ENCODE results near the gene LSM3. TPM values are rescaled to one million over a fixed set of nuclear protein-coding genes. Genes with fewer than 3 reads are reported as not detected.

The LSM3 gene
- total and polyA plus RNA-seq, 7 experiments from 2014 or later = 6.0 to 26.2 (median 9.4) TPM

- Histone ChIP-seq H3K36me3 (ENCODE audit: control insufficient read depth in 2 of 3, insufficient read depth in 3 of 3, low read length in 3 of 3) (no peaks in the 10 kb centered on the region), H3K27me3 (ENCODE audit: control insufficient read depth in 2 of 2, insufficient read depth in 2 of 2, low read length in 2 of 2) (no peaks in the 10 kb centered on the region), H3K9me3 (ENCODE audit: control insufficient read depth in 2 of 3, low read length in 3 of 3) (no peaks in the 10 kb centered on the region), H3K4me1 (ENCODE audit: control insufficient read depth in 2 of 2, insufficient read depth in 2 of 2, low read length in 2 of 2) (no peaks in the 10 kb centered on the region), H3K4me3 (ENCODE audit: low read length) (no peak overlapping the region), H3K27ac (ENCODE audit: low read depth, low read length) (no peak overlapping the region)
- CTCF ChIA-PET = no interaction called here
- Mint-ChIP-seq H3K27me3 (peaks cover 3 to 16% (median 12%) of the 10 kb centered on the region in 5 donors), H3K4me1 (peaks cover 0 to 4% (median 0%) of the 10 kb centered on the region in 7 donors), H3K4me3 (no peak overlapping the region), H3K9me3 (peaks cover 0 to 6% (median 0%) of the 10 kb centered on the region in 11 donors), H3K27ac (no peak overlapping the region), H3K36me3 (no peaks in the 10 kb centered on the region)
- POLR2A ChIA-PET = no interaction called here
- intact Hi-C loops (cut with micrococcal nuclease) = no loop called here
- DNase-seq (no peak), ATAC-seq (no peak)
Observed at GRCh38 chr3:14238930-14239329, 60.3 kb downstream of the LSM3 start.

GRCh38 chr3:14239940-14240339 lies 61.3 kb downstream of the LSM3 start:
- peaks cover 0 to 3% (median 0%) of the 10 kb centered on the region in 11 donors for H3K9me3 Mint-ChIP-seq
- Histone ChIP-seq H3K9me3 (ENCODE audit: control insufficient read depth in 2 of 3, low read length in 3 of 3) (no peaks in the 10 kb centered on the region), H3K36me3 (ENCODE audit: control insufficient read depth in 2 of 3, insufficient read depth in 3 of 3, low read length in 3 of 3) (no peaks in the 10 kb centered on the region), H3K27me3 (ENCODE audit: control insufficient read depth in 2 of 2, insufficient read depth in 2 of 2, low read length in 2 of 2) (no peaks in the 10 kb centered on the region), H3K27ac (ENCODE audit: low read depth, low read length) (no peak overlapping the region), H3K4me3 (ENCODE audit: low read length) (no peak overlapping the region), H3K4me1 (ENCODE audit: control insufficient read depth in 2 of 2, insufficient read depth in 2 of 2, low read length in 2 of 2) (no peaks in the 10 kb centered on the region)
- no peaks in the 10 kb centered on the region for H3K36me3 Mint-ChIP-seq
- ChIA-PET POLR2A (interaction anchor here (0.7 kb wide), 1 partner anchor 275 kb away, joined by 4 read pairs; no protein-coding TSS in a partner anchor), CTCF (interaction anchor here (0.7 kb wide), 1 partner anchor 17 kb away, joined by 7 read pairs; no protein-coding TSS in a partner anchor)
- intact Hi-C loops (cut with micrococcal nuclease) = no loop called here
- no peak overlapping the region for H3K27ac Mint-ChIP-seq
- peaks cover 0 to 3% (median 0%) of the 10 kb centered on the region in 7 donors for H3K4me1 Mint-ChIP-seq
- no peak for ATAC-seq
- no peak overlapping the region for H3K4me3 Mint-ChIP-seq
- H3K27me3 Mint-ChIP-seq = peaks cover 0 to 10% (median 3%) of the 10 kb centered on the region in 5 donors
- DNase-seq = no peak

- no peaks in the 10 kb centered on the region for H3K4me1 Mint-ChIP-seq
- DNase-seq = no peak
- Histone ChIP-seq H3K4me1 (ENCODE audit: control insufficient read depth in 2 of 2, insufficient read depth in 2 of 2, low read length in 2 of 2) (no peaks in the 10 kb centered on the region), H3K4me3 (ENCODE audit: low read length) (no peak overlapping the region), H3K36me3 (ENCODE audit: control insufficient read depth in 2 of 3, insufficient read depth in 3 of 3, low read length in 3 of 3) (no peaks in the 10 kb centered on the region), H3K9me3 (ENCODE audit: control insufficient read depth in 2 of 3, low read length in 3 of 3) (no peaks in the 10 kb centered on the region), H3K27me3 (ENCODE audit: control insufficient read depth in 2 of 2, insufficient read depth in 2 of 2, low read length in 2 of 2) (no peaks in the 10 kb centered on the region), H3K27ac (ENCODE audit: low read depth, low read length) (no peak overlapping the region)
- POLR2A ChIA-PET = interaction anchor here (0.7 kb wide), 1 partner anchor 275 kb away, joined by 4 read pairs; no protein-coding TSS in a partner anchor
- no peak overlapping the region for H3K4me3 Mint-ChIP-seq
- CTCF ChIA-PET = interaction anchor here (0.7 kb wide), 1 partner anchor 17 kb away, joined by 7 read pairs; no protein-coding TSS in a partner anchor
- H3K27ac Mint-ChIP-seq = no peak overlapping the region
- no peaks in the 10 kb centered on the region for H3K36me3 Mint-ChIP-seq
- peaks cover 0 to 10% (median 0%) of the 10 kb centered on the region in 5 donors for H3K27me3 Mint-ChIP-seq
- no peak for ATAC-seq
- intact Hi-C loops (cut with micrococcal nuclease) = no loop called here
- peaks cover 0 to 3% (median 0%) of the 10 kb centered on the region in 11 donors for H3K9me3 Mint-ChIP-seq
Observed at GRCh38 chr3:14240366-14240765, 61.7 kb downstream of the LSM3 start.

- peaks cover 0 to 10% (median 0%) of the 10 kb centered on the region in 5 donors for H3K27me3 Mint-ChIP-seq
- Histone ChIP-seq H3K4me3 (ENCODE audit: low read length) (no peak overlapping the region), H3K27me3 (ENCODE audit: control insufficient read depth in 2 of 2, insufficient read depth in 2 of 2, low read length in 2 of 2) (no peaks in the 10 kb centered on the region), H3K9me3 (ENCODE audit: control insufficient read depth in 2 of 3, low read length in 3 of 3) (no peaks in the 10 kb centered on the region), H3K4me1 (ENCODE audit: control insufficient read depth in 2 of 2, insufficient read depth in 2 of 2, low read length in 2 of 2) (no peaks in the 10 kb centered on the region), H3K36me3 (ENCODE audit: control insufficient read depth in 2 of 3, insufficient read depth in 3 of 3, low read length in 3 of 3) (no peaks in the 10 kb centered on the region), H3K27ac (ENCODE audit: low read depth, low read length) (no peak overlapping the region)
- peaks cover 0 to 1% (median 0%) of the 10 kb centered on the region in 11 donors for H3K9me3 Mint-ChIP-seq
- no peaks in the 10 kb centered on the region for H3K4me1 Mint-ChIP-seq
- ATAC-seq (no peak), DNase-seq (no peak)
- intact Hi-C loops (cut with micrococcal nuclease) = no loop called here
- CTCF ChIA-PET = interaction anchor here (0.7 kb wide), 1 partner anchor 44 kb away, joined by 4 read pairs; no protein-coding TSS in a partner anchor
- H3K36me3 Mint-ChIP-seq = no peaks in the 10 kb centered on the region
- no peak overlapping the region for H3K27ac Mint-ChIP-seq
- H3K4me3 Mint-ChIP-seq = no peak overlapping the region
- POLR2A ChIA-PET = interaction anchor here (0.6 kb wide), 1 partner anchor 63 kb away, joined by 4 read pairs; no protein-coding TSS in a partner anchor
Observed at GRCh38 chr3:14241716-14242115, 63.1 kb downstream of the LSM3 start.

- H3K4me3 ChIP-seq (ENCODE audit: low read length) = no peak overlapping the region
- no peak overlapping the region for H3K27ac Mint-ChIP-seq
- no peaks in the 10 kb centered on the region for H3K36me3 ChIP-seq (ENCODE audit: control insufficient read depth in 2 of 3, insufficient read depth in 3 of 3, low read length in 3 of 3)
- no peaks in the 10 kb centered on the region for H3K27me3 ChIP-seq (ENCODE audit: control insufficient read depth in 2 of 2, insufficient read depth in 2 of 2, low read length in 2 of 2)
- CTCF ChIA-PET = no interaction called here
- POLR2A ChIA-PET = no interaction called here
- no peak for DNase-seq
- no peak overlapping the region for H3K27ac ChIP-seq (ENCODE audit: low read depth, low read length)
- intact Hi-C loops (cut with micrococcal nuclease) = no loop called here
- peaks cover 0 to 10% (median 0%) of the 10 kb centered on the region in 5 donors for H3K27me3 Mint-ChIP-seq
- no peaks in the 10 kb centered on the region for H3K4me1 Mint-ChIP-seq
- ATAC-seq = no peak
- H3K9me3 Mint-ChIP-seq = peaks cover 0 to 1% (median 0%) of the 10 kb centered on the region in 11 donors
- H3K36me3 Mint-ChIP-seq = no peaks in the 10 kb centered on the region
- H3K4me3 Mint-ChIP-seq = no peak overlapping the region
- H3K9me3 ChIP-seq (ENCODE audit: control insufficient read depth in 2 of 3, low read length in 3 of 3) = no peaks in the 10 kb centered on the region
- no peaks in the 10 kb centered on the region for H3K4me1 ChIP-seq (ENCODE audit: control insufficient read depth in 2 of 2, insufficient read depth in 2 of 2, low read length in 2 of 2)
Observed at GRCh38 chr3:14242490-14243311, 64.1 kb downstream of the LSM3 start.

- Mint-ChIP-seq H3K4me3 (no peak overlapping the region), H3K36me3 (no peaks in the 10 kb centered on the region), H3K9me3 (peaks cover 0 to 1% (median 0%) of the 10 kb centered on the region in 11 donors), H3K4me1 (no peaks in the 10 kb centered on the region), H3K27me3 (peaks cover 0 to 10% (median 0%) of the 10 kb centered on the region in 5 donors), H3K27ac (no peak overlapping the region)
- intact Hi-C loops (cut with micrococcal nuclease) = no loop called here
- no peaks in the 10 kb centered on the region for H3K4me1 ChIP-seq (ENCODE audit: control insufficient read depth in 2 of 2, insufficient read depth in 2 of 2, low read length in 2 of 2)
- POLR2A ChIA-PET = no interaction called here
- H3K36me3 ChIP-seq (ENCODE audit: control insufficient read depth in 2 of 3, insufficient read depth in 3 of 3, low read length in 3 of 3) = no peaks in the 10 kb centered on the region
- DNase-seq = no peak
- H3K27ac ChIP-seq (ENCODE audit: low read depth, low read length) = no peak overlapping the region
- H3K27me3 ChIP-seq (ENCODE audit: control insufficient read depth in 2 of 2, insufficient read depth in 2 of 2, low read length in 2 of 2) = no peaks in the 10 kb centered on the region
- no peaks in the 10 kb centered on the region for H3K9me3 ChIP-seq (ENCODE audit: control insufficient read depth in 2 of 3, low read length in 3 of 3)
- no peak overlapping the region for H3K4me3 ChIP-seq (ENCODE audit: low read length)
- CTCF ChIA-PET = no interaction called here
- no peak for ATAC-seq
Observed at GRCh38 chr3:14243782-14244181, 65.2 kb downstream of the LSM3 start.
